Nephron progenitor cell (in vitro differentiated cells): ENCODE measurements around the gene IMPG1.

Experiments used
- DNase-seq: peaks from one replicate; pipeline ENCODE4 v3.0.0; 2021
- H3K27ac Mint-ChIP-seq: 2 replicates; pipeline ENCODE4 v1.8.0; 2021; ENCODE audit warnings: mild to moderate bottlenecking, moderate library complexity, mixed read lengths
- H3K27me3 Mint-ChIP-seq: 2 replicates; pipeline ENCODE4 v1.8.0; 2021; ENCODE audit warnings: mild to moderate bottlenecking, low read depth, mixed read lengths; ENCODE audit not compliant: poor library complexity
- H3K36me3 Mint-ChIP-seq: 2 replicates; pipeline ENCODE4 v1.8.0; 2021; ENCODE audit warnings: low read depth, mixed read lengths
- H3K4me1 Mint-ChIP-seq: 2 replicates; pipeline ENCODE4 v1.8.0; 2021; ENCODE audit warnings: mixed read lengths
- H3K4me3 Mint-ChIP-seq: 2 replicates; pipeline ENCODE4 v1.8.0; 2021; ENCODE audit warnings: mild to moderate bottlenecking, moderate library complexity, mixed read lengths
- H3K9me3 Mint-ChIP-seq: 2 replicates; pipeline ENCODE4 v1.8.0; 2021; ENCODE audit warnings: mild to moderate bottlenecking, moderate library complexity, mixed read lengths
- TF ChIP-seq, protein P1 (sequence below): fragments of 200-600 bp; sonication (generic); IDR thresholded peaks from 2 replicates; pipeline ENCODE4 v1.5.0; 2021; ENCODE audit warnings: antibody characterized with exemption

The IMPG1 gene

DNA sequence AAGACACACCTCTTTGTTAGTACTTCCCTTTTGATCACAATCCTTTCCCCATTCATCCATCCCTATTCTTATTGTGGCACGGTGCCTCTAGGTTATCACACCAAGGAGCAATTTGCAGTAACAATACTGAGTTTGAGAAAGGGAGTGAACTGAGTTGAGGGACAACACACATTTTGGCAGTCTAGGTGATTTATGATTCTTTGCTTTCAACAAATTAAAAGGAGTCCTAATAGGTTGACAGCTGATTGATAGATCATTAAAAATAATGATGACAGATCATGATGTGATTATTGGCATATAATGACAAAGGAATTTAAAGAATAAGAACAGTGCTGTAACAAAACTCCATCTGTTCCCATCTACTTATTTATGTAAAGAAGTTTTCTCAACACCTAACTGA is 36.7 kb downstream of the IMPG1 start:
- Mint-ChIP-seq H3K4me1 (peaks cover 21% of the 10 kb centered on the region), H3K9me3 (no peaks in the 10 kb centered on the region), H3K36me3 (no peaks in the 10 kb centered on the region), H3K4me3 (no peak overlapping the region), H3K27ac (no peak overlapping the region), H3K27me3 (peaks cover 3% of the 10 kb centered on the region)
- DNase-seq = no peak
- TF ChIP-seq, protein P1, sequence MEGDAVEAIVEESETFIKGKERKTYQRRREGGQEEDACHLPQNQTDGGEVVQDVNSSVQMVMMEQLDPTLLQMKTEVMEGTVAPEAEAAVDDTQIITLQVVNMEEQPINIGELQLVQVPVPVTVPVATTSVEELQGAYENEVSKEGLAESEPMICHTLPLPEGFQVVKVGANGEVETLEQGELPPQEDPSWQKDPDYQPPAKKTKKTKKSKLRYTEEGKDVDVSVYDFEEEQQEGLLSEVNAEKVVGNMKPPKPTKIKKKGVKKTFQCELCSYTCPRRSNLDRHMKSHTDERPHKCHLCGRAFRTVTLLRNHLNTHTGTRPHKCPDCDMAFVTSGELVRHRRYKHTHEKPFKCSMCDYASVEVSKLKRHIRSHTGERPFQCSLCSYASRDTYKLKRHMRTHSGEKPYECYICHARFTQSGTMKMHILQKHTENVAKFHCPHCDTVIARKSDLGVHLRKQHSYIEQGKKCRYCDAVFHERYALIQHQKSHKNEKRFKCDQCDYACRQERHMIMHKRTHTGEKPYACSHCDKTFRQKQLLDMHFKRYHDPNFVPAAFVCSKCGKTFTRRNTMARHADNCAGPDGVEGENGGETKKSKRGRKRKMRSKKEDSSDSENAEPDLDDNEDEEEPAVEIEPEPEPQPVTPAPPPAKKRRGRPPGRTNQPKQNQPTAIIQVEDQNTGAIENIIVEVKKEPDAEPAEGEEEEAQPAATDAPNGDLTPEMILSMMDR = no peak

DNA sequence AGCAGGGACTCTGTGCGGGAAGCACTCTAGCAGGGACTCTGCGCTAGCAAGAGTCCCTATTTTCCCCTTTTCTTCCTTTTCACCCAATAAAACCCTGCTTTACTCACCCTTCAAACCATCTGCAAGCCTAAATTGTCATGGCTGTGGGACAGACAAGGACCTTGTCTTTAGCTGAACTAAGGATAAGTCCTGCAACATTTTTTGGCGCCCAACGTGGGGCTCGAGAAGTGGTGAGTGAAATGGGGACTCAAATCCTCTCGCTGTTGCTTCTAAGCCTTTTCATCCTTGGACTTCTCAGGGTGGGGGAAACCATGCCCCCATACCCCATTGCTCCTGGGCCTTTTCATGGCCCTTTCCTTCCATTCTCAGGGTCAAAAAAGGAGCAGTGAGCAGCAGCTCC is 46.4 kb downstream of the IMPG1 start:
- peak; percentile 36 for DNase-seq

DNA sequence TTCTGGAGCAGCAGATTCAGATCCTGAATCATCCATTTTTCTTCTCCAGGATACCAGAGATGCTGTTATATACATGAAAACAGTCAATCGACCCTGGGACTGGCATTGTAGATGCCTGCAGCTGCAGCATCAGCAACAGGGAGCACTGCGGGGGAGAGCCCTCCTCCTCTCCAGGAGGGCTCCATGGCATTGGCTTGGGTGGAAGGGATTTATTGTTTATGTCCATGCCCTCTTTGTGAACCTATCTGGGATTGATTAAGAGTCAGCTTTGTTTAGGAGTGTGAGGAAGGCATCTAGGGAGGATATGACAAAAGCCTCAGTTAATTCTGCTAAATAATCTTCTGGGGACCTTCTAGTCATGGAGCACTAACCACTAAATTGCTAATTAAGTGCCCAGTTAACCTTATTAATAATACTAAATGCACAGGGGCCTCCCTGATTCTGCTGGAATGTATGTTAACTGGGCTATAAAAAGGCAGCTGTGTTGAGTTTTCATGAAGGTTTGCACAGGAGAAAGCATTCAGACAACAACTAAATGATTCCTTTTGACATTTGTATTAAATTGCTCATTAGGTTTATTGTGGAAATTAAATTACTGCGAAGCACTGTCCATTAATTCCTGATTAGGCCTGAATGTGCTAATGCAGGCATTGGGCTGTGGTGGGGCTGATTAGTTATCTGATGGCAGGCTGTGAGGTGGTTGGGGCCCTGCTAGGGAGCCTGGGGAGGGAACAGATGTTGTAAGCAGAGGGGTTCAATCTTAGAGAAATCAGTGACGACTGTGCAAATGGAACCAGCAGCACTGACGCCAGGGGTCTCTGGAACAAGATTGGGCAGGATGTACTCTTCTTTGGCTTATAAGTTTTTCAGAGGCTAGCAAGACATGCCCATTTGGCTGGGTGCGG is 57.6 kb downstream of the IMPG1 start:
- Mint-ChIP-seq H3K4me1 (peaks cover 14% of the 10 kb centered on the region), H3K4me3 (peak overlapping the region; percentile 21), H3K27me3 (peaks cover 3% of the 10 kb centered on the region), H3K27ac (peak overlapping the region; percentile 80), H3K36me3 (no peaks in the 10 kb centered on the region), H3K9me3 (peaks cover 5% of the 10 kb centered on the region)
- TF ChIP-seq, protein P1 = no peak
- peak; percentile 6 for DNase-seq

More for the DNA sequence above, 46.4 kb downstream of the IMPG1 start:
- TF ChIP-seq, protein P1 = no peak
- peaks cover 5% of the 10 kb centered on the region for H3K36me3 Mint-ChIP-seq
- H3K27me3 Mint-ChIP-seq = peaks cover 5% of the 10 kb centered on the region
- H3K27ac Mint-ChIP-seq = no peak overlapping the region
- H3K4me3 Mint-ChIP-seq = no peak overlapping the region
- no peaks in the 10 kb centered on the region for H3K4me1 Mint-ChIP-seq
- H3K9me3 Mint-ChIP-seq = peaks cover 67% of the 10 kb centered on the region

DNA sequence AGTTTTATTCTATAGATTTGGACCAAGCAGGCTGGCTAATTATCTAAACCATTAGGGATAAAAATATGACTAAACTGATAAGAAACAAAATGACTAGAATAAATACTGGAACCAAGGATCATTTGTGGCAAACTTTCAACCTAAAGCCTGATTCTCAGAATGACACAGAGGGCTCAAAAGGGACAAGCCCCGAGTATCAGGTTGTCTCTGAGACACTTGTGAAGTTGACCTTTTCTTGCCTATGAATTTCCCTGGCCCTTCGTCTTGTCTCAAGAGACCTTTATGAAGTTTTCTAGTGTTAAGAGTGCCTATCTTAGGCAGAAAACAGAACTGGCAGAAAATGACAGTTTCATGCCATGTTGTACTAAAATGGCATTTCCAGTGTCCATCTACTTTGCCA is 68.3 kb downstream of the IMPG1 start:
- H3K36me3 Mint-ChIP-seq = no peaks in the 10 kb centered on the region
- no peak overlapping the region for H3K4me3 Mint-ChIP-seq
- H3K27ac Mint-ChIP-seq = no peak overlapping the region
- no peaks in the 10 kb centered on the region for H3K9me3 Mint-ChIP-seq
- DNase-seq = no peak
- no peaks in the 10 kb centered on the region for H3K4me1 Mint-ChIP-seq
- TF ChIP-seq, protein P1 = no peak
- no peaks in the 10 kb centered on the region for H3K27me3 Mint-ChIP-seq

DNA sequence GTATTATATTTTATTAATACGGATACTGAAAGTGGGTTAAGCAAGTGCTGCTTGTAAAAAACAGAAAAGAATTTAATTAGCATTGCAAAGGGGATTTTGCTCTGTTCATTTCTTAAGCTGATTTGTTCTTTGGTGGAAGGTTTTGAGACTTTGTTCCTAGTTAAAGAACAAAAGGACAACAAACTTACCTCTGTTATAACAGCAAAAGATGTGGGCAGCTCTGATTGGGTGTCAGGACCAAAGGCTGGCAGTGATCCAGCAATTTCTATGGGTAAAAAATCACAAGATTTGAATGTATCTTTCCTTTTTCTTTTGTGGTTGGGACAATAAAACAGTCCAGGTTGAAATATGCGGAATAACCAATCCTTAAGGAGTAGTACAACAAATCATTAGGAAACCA is 68.8 kb downstream of the IMPG1 start:
- H3K4me1 Mint-ChIP-seq = no peaks in the 10 kb centered on the region
- H3K27me3 Mint-ChIP-seq = no peaks in the 10 kb centered on the region
- TF ChIP-seq, protein P1 = no peak
- H3K27ac Mint-ChIP-seq = no peak overlapping the region
- no peak for DNase-seq
- no peak overlapping the region for H3K4me3 Mint-ChIP-seq
- H3K9me3 Mint-ChIP-seq = no peaks in the 10 kb centered on the region
- H3K36me3 Mint-ChIP-seq = no peaks in the 10 kb centered on the region

DNA sequence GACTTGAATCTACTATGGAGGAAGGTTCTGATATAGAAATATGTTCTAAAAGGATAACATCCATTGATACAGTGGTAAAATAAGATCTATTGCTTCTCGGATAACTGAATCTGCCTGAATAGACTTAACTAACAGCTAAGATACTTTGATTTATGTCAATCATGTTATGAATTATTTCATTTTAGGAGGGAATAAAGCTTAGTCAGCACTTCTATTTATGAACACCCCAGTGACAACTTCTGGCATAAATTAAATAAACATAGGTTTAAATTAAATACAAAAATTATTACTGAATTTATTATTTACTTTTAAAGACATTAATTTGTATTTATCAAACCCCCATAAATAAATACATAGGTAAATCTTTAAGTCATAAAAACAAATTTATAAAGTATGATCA is 69.3 kb downstream of the IMPG1 start:
- TF ChIP-seq, protein P1 = no peak
- Mint-ChIP-seq H3K4me1 (no peaks in the 10 kb centered on the region), H3K4me3 (no peak overlapping the region), H3K27me3 (no peaks in the 10 kb centered on the region), H3K27ac (no peak overlapping the region), H3K36me3 (no peaks in the 10 kb centered on the region), H3K9me3 (no peaks in the 10 kb centered on the region)
- DNase-seq = no peak
